ENCODE data around the gene CLDN6.
A peak's percentile ranks its signal among the peaks of the same experiment; 100 is the strongest.

The CLDN6 gene

DNA sequence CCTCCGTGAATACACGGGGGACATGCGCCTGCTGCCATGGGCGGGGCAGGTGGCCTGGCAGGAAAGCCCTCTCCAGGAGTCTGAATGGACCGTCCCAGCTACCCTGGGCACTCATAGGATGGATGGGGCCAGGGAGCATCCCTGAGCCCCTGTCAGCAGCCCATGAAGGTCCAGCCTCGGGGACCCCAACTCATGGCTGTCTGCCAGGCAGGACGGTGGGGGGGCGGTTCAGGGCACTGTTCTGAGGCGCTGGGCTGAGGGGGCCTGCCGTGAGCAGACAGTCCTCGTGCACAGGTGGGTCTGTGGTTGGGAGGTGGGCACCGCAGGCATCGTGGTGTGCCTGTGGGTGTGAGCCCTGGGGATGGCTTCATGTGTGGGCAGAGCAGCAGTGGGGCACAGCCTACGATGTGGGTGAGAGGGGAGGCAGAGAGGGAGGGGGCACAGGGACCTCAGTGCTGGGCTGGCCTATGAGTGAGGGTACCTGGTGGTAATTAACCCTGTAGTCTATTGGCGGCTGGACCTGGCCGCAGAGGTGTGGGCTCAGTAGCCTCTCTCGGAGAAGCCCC lies 31.3 kb downstream of the CLDN6 start:
- no peak for ATAC-seq
- TF ChIP-seq RARB (CRISPR knock-in tag; IDR thresholded peaks at IDR 0.05) = no peak

DNA sequence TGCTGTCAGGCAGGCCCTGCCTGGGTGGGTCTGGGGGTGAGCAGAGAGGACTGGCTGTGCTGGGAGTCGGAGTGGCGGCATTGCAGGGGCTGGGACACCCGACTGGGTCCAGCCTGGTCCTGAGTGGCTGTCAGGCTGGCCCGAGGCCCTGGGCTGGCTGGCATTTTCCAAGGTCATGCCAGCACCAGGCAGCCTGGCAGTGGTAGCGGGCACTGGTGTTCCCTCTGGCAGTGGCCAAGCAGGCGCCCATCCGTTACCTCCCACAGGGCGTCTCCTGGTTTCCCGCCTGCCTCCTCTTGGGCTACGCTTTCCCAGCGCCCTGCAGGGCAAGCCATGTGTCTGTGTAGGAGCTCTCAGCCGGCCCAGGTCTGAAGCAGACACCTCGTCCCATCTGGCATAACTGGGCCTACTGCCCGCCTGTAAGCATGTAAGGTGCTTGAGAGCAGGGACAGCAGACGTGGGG lies 32.1 kb downstream of the CLDN6 start:
- TF ChIP-seq, protein P1, sequence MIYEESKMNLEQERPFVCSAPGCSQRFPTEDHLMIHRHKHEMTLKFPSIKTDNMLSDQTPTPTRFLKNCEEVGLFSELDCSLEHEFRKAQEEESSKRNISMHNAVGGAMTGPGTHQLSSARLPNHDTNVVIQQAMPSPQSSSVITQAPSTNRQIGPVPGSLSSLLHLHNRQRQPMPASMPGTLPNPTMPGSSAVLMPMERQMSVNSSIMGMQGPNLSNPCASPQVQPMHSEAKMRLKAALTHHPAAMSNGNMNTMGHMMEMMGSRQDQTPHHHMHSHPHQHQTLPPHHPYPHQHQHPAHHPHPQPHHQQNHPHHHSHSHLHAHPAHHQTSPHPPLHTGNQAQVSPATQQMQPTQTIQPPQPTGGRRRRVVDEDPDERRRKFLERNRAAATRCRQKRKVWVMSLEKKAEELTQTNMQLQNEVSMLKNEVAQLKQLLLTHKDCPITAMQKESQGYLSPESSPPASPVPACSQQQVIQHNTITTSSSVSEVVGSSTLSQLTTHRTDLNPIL (CRISPR knock-in tag; IDR thresholded peaks at IDR 0.05; ENCODE audit: low read depth) = no peak
- TF ChIP-seq ZFP30 (CRISPR knock-in tag; IDR thresholded peaks at IDR 0.05) (no peak), PPARA (CRISPR knock-in tag; IDR thresholded peaks at IDR 0.05; ENCODE audit: borderline replicate concordance) (no peak), SNAI2 (CRISPR knock-in tag; IDR thresholded peaks at IDR 0.05) (no peak), TOX (CRISPR knock-in tag; IDR thresholded peaks at IDR 0.05; ENCODE audit: borderline replicate concordance) (no peak), ZC3H10 (CRISPR knock-in tag; IDR thresholded peaks at IDR 0.05) (no peak), ZNF565 (CRISPR knock-in tag; conservative IDR thresholded peaks at IDR 0.05; ENCODE audit: low read depth) (no peak), TCF4 (CRISPR knock-in tag; IDR thresholded peaks at IDR 0.05; ENCODE audit: borderline replicate concordance) (no peak), CSDC2 (CRISPR knock-in tag; IDR thresholded peaks at IDR 0.05) (no peak), ZFP3 (CRISPR knock-in tag; IDR thresholded peaks at IDR 0.05) (no peak)
- TF ChIP-seq, protein P2, sequence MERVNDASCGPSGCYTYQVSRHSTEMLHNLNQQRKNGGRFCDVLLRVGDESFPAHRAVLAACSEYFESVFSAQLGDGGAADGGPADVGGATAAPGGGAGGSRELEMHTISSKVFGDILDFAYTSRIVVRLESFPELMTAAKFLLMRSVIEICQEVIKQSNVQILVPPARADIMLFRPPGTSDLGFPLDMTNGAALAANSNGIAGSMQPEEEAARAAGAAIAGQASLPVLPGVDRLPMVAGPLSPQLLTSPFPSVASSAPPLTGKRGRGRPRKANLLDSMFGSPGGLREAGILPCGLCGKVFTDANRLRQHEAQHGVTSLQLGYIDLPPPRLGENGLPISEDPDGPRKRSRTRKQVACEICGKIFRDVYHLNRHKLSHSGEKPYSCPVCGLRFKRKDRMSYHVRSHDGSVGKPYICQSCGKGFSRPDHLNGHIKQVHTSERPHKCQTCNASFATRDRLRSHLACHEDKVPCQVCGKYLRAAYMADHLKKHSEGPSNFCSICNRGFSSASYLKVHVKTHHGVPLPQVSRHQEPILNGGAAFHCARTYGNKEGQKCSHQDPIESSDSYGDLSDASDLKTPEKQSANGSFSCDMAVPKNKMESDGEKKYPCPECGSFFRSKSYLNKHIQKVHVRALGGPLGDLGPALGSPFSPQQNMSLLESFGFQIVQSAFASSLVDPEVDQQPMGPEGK (CRISPR knock-in tag; IDR thresholded peaks at IDR 0.05; ENCODE audit: borderline replicate concordance) = no peak
- TF ChIP-seq, protein P3, sequence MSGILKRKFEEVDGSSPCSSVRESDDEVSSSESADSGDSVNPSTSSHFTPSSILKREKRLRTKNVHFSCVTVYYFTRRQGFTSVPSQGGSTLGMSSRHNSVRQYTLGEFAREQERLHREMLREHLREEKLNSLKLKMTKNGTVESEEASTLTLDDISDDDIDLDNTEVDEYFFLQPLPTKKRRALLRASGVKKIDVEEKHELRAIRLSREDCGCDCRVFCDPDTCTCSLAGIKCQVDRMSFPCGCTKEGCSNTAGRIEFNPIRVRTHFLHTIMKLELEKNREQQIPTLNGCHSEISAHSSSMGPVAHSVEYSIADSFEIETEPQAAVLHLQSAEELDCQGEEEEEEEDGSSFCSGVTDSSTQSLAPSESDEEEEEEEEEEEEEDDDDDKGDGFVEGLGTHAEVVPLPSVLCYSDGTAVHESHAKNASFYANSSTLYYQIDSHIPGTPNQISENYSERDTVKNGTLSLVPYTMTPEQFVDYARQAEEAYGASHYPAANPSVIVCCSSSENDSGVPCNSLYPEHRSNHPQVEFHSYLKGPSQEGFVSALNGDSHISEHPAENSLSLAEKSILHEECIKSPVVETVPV (CRISPR knock-in tag; IDR thresholded peaks at IDR 0.05) = no peak

DNA sequence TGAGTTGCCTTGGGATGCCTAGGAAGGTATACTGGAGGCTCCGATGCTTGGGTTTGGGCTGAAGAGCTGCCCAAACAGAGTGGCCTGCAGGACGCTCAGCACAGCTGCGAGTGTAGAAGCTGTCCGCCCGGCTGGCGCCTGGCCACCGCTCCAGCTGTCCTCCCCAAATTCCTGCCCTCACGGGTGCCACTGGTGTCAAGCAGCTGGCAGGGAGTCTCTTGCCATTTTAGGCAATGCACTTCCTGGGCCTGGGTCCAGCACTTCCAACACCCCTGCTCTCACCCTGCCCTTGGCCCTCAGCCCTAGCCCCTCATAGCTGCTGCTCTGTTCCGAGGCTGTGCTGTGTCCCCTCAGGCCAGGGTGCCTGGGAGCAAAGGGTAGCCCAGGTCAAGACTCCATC lies 32.5 kb downstream of the CLDN6 start:
- ATAC-seq = no peak
- no peak for TF ChIP-seq BACH2 (CRISPR knock-in tag; IDR thresholded peaks at IDR 0.05; ENCODE audit: borderline replicate concordance)
- TF ChIP-seq SNAI2 (CRISPR knock-in tag; IDR thresholded peaks at IDR 0.05) = no peak
- no peak for TF ChIP-seq OSR1 (CRISPR knock-in tag; IDR thresholded peaks at IDR 0.05)
- no peak for TF ChIP-seq GLIS3 (CRISPR knock-in tag; IDR thresholded peaks at IDR 0.05)

More for the DNA sequence above, 32.1 kb downstream of the CLDN6 start:
- ATAC-seq = no peak

DNA sequence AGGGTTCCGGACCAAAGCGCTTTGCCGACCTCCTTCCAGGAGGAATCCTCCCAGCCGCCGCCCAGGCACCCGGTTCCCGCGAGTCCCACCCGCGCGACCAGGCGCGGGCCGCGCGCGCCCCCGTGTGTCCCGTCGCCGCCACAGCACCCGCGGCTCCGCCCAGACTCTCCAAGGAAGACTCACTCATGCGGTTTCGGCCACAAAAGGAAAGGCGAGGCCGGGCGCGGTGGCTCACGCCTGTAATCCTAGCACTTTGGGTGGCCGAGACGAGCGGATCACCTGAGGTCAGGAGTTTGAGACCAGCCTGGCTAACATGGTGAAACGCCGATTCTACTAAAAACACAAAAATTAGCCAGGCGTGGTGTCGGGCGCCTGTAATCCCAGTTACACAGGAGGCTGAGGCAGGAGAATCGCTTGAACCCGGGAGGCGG lies 34.3 kb downstream of the CLDN6 start:
- peak; percentile 79 for ATAC-seq
- no peak for TF ChIP-seq CSDC2 (CRISPR knock-in tag; IDR thresholded peaks at IDR 0.05)
- TF ChIP-seq ESRRG (CRISPR knock-in tag; IDR thresholded peaks at IDR 0.05) = no peak
- TF ChIP-seq SNAI2 (CRISPR knock-in tag; IDR thresholded peaks at IDR 0.05) = no peak
- no peak for TF ChIP-seq ISL1 (CRISPR knock-in tag; IDR thresholded peaks at IDR 0.05)
- no peak for TF ChIP-seq OSR1 (CRISPR knock-in tag; IDR thresholded peaks at IDR 0.05)
- TF ChIP-seq ARNTL (CRISPR knock-in tag; IDR thresholded peaks at IDR 0.05; ENCODE audit: borderline replicate concordance, low read depth) = no peak
- TF ChIP-seq ZC3H10 (CRISPR knock-in tag; IDR thresholded peaks at IDR 0.05) = no peak
- TF ChIP-seq, protein P4, sequence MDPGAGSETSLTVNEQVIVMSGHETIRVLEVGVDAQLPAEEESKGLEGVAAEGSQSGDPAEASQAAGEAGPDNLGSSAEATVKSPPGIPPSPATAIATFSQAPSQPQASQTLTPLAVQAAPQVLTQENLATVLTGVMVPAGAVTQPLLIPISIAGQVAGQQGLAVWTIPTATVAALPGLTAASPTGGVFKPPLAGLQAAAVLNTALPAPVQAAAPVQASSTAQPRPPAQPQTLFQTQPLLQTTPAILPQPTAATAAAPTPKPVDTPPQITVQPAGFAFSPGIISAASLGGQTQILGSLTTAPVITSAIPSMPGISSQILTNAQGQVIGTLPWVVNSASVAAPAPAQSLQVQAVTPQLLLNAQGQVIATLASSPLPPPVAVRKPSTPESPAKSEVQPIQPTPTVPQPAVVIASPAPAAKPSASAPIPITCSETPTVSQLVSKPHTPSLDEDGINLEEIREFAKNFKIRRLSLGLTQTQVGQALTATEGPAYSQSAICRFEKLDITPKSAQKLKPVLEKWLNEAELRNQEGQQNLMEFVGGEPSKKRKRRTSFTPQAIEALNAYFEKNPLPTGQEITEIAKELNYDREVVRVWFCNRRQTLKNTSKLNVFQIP (CRISPR knock-in tag; IDR thresholded peaks at IDR 0.05; ENCODE audit: borderline replicate concordance, low read depth) = no peak
- TF ChIP-seq, protein P3 (CRISPR knock-in tag; IDR thresholded peaks at IDR 0.05) = no peak
- no peak for TF ChIP-seq PPARA (CRISPR knock-in tag; IDR thresholded peaks at IDR 0.05; ENCODE audit: borderline replicate concordance)
- TF ChIP-seq GLIS3 (CRISPR knock-in tag; IDR thresholded peaks at IDR 0.05) = no peak
- TF ChIP-seq, protein P1 (CRISPR knock-in tag; IDR thresholded peaks at IDR 0.05; ENCODE audit: low read depth) = no peak
- TF ChIP-seq TCF4 (CRISPR knock-in tag; IDR thresholded peaks at IDR 0.05; ENCODE audit: borderline replicate concordance) = no peak
- no peak for TF ChIP-seq RARB (CRISPR knock-in tag; IDR thresholded peaks at IDR 0.05)
- TF ChIP-seq BACH2 (CRISPR knock-in tag; IDR thresholded peaks at IDR 0.05; ENCODE audit: borderline replicate concordance) = no peak
- TF ChIP-seq, protein P2 (CRISPR knock-in tag; IDR thresholded peaks at IDR 0.05; ENCODE audit: borderline replicate concordance) = no peak
- no peak for TF ChIP-seq TOX (CRISPR knock-in tag; IDR thresholded peaks at IDR 0.05; ENCODE audit: borderline replicate concordance)
